HG03103 (cell line): ENCODE data around the gene LSM7.

Source experiments
- ATAC-seq: cut with Tn5 transposase; IDR thresholded peaks from one replicate; pipeline ENCODE4 v1.9.1; 2021; ENCODE audit warnings: low read depth; ENCODE audit not compliant: unreplicated experiment

The LSM7 gene

DNA sequence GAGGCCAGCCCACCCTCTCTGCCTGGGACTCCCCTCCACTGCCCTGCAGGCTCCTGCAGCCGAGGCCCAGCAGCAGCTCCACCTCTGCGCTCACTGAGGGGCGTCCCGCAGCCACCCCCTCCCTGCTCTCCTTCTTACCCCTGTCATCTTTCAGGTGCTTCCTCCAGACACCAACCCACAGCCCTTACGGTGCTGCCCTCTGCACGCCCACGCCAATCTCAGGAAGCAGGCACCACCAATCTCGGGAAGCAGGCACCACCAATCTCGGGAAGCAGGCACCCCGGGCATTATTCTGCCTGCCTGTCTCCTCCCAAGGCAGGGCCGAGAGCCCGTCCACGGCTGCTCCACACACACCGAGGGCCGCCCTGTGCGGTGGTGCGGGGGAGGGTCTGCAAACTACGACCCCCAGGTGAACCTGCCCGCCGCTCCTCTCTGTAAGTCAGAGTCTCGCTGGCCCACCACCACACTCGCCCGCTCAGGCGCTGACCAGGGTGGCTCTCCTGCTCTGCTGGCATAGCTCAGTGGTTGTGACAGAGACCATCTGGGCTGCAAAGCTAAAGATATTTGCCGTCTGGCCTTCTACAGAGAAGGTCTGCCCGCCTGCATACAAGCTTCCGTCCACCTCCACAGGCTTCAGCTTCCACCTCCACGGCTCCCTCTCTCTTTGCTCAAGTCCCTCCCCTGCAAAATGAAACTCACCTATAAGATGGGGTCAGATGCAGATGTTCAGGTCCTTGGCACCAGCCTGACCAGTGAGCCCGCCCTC, 2.9 kb downstream of the LSM7 start:
- no peak for ATAC-seq

DNA sequence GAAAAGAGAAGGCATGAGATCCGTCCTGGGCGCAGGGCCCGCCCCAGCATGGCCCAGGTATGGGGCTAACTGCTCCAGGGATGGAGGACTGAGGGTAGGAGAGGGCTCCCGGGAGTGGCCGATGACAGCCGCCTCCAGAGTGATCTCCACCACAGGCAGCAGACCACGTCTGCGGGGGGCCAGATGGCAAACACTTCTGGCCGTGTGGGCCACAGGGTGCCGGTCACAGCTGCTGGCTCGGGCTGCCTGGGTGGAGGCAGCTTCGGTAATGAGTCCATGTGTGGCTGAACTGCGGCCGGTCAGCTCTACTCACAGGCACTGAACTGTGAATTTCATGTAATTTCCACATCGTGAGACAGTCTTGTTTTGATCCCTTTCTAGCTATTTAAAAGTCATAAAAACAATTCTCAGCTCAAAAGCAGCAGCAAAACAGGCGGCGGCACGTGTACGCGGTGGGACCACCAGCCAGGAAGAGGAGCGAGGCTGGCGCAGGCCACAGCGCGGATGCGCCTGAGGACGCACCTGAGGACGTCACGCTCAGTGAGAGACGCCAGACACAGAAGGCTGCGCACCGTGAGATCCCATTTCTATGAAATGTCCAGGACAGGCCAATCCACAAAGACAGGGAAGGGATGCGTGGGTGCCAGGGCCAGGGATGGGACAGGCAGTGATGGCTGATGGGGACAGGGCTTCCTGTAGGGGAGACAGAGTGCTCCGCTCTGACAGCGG, 4.0 kb downstream of the LSM7 start:
- ATAC-seq, result no peak

DNA sequence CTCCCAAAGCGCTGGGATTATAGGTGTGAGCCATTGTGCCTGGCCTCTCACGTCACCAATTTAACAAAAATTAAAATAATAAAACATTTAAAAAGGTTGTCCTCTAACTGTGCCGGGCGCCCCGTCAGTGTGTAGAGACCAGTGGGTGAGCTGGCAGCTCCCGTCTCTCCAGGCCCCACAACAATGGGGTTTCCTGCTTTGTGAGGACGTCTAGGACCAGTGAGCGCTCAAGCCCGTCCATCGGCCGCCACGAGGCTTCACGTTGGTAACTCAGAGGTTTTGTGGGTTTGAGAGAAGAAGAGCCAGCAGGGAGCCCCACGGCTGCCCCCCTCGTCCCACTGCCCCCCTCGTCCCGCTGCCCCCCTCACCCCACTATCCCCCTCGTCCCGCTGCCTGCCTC, 4.7 kb downstream of the LSM7 start:
- no peak for ATAC-seq

DNA sequence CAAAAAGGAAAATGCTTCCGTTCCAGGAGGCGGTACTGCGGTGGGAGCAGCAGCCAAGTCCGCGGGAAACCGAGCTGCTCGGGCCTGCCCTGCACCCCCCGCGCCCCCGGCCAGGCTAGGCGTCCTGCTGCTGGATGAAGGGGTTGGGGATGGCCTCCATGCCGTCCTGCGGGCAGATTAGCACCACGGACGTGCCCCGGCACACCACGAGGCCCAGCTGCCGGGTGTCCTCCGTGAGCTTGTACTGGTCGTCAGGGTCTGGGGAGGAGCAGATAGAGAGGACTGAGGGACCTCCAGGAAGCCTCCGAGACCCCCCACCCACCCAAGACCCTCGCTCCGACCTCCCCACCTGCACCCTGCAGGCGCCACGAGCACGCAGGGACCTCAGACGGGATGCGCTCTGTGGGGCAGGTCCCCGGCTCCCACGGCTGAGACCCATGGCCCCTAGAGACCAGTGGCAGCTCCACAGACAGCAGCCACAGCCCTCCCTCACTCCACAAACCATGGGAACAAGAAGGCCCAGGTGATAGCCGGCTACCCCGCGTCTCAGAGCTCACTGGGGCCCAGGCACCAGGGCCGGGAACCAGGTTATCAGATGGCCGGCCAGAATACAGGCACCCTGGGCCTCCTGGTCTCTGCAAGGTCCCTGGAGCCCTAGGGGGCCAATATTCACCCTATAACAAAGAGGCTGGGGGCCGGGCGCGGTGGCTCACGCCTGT, 6.7 kb downstream of the LSM7 start:
- ATAC-seq, result no peak

DNA sequence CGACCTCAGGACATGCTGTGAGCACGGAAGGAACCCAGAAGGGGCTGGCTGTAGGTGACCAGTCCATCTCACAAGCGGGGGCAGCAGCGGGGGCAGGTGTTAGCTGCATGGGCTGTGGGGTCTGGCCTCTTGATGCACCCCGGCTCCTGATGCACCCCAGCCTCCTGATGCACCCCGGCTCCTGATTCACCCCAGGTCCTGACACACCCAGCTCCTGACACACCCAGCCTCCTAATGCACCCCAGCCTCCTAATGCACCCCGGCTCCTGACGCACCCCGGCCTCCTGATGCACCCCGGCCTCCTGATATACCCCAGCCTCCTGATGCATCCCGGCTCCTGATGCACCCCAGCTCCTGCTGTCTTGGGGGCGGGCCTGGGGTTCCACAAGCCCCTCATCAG, 7.4 kb downstream of the LSM7 start:
- ATAC-seq, result no peak

DNA sequence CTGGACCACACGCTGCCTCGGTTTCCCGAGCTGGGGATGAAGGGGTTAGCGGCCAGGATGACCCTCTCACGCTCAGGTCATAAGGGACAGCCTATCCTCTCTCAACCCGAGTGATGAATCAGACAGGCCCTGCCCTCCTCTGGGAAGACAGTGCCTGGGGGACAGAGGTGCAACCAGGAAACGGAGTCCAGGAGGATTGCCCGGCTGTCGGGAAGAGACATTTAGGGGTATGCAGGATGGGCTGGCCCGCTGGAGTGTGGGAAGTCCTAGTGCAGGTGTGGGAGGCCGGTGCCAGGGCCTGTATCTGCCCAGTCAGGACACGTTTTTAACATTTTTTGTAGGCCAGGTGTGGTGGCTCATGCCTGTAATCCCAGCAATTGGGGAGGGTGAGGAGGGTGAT, 8.3 kb downstream of the LSM7 start:
- ATAC-seq, result no peak

DNA sequence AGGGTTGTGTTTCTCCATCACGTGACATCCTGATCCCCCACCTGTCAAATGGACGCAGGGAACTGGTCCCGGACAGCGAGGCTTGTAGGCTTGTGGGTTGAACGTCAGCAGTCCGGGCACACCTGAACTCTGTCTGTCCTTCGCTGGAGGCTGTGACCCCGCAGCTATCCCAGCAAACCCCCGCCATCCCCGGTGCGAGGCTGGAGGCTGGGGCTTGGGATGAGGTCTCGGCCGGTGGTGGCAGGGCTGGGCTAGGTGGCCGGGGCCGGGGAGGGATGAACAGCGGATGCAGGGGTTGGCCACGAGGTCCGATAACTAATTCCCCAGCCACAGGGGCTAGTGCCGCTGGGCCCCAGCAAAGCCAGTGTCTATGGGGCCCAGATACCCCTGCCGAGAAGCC, 8.8 kb downstream of the LSM7 start:
- ATAC-seq, result no peak

DNA sequence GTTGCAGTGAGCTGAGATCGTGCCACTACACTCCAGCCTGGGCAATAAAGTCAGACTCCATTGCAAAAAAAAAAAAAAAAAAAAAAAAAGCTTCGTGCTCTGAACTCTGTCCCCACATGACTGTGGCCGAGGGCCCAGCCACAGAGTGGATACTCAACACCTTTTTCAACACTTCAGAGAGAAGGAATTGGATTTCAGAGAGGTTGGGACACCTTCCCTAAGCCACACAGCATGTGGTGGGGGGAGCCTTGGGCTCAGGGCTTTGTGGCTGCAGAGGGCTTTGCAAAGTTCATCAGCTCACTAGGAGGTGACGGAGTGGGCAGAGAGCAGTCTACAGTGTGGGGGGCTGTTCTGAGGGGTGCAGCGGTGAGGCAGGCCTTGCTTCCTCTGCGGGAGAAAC, 9.5 kb downstream of the LSM7 start:
- ATAC-seq, result no peak

DNA sequence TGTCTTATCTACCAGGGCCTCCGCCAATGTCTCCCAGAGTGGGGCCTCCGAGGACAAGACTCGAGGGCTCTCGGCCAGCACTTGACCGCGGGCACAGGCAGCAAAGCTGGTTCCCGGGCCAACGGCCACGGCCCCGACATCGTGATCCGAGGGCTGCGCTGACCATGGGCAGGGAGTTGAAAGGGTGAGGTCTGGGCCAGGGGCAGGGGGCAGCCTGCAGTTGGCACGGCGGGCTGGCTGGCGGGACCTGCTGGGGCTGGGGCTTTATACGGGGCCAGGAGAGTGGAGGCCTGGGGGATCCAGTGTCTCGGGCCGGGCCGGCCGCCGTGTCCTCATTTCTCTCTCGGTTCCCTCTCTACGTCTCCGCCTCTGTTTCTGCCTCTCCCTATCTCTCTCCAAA, 10.6 kb downstream of the LSM7 start:
- ATAC-seq, result no peak

DNA sequence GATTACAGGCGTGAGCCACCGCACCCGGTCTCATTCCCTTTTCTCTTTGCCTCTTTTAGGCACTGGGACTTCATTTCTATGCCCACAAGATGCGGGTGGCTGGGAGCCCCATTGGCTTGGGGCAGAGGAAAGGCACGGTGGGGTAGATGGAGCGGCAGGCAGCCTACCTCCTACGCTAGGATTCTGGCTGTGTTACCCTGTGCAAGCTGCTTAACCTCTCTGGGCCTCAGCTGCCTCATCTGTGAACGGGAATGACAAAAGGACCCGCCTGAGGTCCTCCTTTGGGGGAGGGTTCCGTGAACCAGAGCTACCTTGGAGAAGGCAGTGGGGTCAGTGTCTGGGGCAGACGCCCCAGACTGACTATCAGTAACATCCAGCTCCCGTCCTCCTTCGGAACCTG, 11.1 kb downstream of the LSM7 start:
- ATAC-seq, result no peak

DNA sequence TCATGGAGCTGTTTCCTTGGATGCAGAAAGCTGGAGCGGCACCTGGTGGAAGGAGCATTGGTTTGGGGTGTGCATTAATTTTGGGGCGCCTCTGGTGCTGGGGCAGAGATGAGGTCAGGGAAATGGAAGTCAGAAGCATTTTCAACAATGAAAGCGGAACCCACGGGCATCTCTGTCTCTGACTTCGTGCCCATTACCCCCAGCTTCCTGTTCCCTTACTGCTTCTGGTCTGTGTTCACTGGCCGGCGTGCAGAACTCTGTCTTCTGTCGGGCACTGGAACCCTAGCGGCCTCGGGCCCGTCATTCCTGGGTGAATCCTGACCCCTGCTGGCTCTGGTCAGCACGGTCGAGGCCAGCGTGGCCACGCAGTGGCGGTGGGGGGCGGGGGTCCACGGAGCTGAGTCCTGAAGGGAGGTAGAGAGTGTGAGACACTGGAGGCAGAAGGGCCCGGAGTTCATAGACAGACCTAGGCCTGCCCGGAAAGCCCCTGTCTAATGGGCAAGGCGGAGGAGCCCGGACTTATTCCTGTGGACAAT, 12.5 kb downstream of the LSM7 start:
- no peak for ATAC-seq

DNA sequence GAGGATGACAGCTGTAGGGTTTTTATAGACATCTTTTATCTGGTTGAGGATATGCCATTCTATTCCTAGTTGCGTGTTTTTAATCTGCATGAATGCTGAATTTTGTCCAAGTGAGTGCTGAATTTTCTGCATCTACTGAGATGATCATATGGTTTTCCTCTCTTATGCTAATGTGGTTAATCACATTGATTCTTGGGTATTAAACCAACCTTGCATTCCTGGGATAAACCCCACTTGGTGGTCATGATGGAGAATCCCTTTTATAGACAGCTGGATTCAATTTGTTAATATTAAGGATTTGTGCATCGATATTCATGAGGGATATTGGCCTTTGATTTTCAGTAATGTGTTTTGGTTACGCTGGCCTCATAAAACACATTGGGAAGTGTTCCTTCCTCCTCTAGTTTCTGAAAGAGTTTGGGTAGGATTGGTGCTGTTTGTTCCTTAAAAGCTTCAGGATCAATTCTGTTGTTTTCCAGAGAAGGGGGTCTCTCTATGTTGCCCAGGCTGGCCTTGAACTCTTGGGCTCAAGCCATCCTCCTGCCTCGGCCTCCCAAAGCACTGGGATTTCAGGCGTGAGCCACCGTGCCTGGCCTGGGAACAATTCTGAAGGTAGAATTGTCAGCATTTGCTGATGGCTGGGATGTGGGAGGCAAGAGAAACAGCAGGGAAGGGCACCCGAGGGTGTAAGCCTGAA, 13.1 kb downstream of the LSM7 start:
- ATAC-seq, result no peak

DNA sequence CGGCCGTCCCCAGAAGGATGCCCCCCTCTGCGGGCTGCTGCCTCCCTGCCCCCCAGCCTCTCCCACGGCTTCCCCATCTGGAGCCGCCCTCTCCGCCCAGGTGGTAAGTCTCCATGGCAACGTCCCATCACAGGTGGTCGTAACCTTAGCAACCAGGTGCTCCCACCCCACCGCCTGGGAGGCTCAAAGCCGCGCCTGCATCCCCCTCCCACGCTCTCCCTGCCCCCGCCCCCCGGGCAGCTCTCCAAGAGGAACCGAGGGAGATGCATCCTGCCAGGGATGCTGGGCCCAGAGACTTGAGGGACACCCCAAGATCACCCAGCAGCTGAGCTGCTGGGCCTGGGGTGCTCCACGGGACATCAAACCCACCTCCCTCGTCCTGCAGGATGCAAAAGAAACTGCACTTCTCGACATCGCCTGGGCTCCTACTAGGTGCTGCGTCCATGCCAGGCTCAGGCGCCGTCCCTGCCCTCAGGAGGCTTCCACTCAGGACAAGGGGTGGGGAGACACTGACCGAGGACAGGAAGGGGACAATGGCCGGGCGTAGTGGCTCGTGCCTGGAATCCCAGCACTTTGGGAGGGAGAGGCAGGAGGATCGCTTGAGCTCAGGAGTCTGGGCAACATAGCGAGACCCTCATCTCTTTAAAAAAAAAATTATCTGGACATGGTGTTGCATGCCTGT, 15.4 kb downstream of the LSM7 start:
- no peak for ATAC-seq

DNA sequence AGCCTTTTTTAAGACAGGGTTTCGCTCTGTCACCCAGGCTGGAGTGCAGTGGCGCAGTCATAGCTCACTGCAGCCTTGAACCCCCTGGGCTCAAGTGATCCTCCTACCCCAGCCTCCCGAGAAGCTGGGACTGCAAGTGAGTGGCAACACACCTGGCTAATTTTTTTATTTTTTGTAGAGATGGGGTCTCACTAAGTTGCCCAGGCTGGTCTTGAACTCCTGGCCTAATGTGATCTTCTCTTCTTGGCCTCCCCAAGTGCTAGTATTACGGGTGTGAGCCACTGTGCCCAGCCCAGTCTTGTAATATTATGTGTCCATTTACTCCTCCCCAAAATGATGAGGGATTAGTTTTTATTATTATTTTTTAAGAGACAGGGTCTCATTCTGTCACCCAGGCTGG, 17.3 kb downstream of the LSM7 start:
- no peak for ATAC-seq

DNA sequence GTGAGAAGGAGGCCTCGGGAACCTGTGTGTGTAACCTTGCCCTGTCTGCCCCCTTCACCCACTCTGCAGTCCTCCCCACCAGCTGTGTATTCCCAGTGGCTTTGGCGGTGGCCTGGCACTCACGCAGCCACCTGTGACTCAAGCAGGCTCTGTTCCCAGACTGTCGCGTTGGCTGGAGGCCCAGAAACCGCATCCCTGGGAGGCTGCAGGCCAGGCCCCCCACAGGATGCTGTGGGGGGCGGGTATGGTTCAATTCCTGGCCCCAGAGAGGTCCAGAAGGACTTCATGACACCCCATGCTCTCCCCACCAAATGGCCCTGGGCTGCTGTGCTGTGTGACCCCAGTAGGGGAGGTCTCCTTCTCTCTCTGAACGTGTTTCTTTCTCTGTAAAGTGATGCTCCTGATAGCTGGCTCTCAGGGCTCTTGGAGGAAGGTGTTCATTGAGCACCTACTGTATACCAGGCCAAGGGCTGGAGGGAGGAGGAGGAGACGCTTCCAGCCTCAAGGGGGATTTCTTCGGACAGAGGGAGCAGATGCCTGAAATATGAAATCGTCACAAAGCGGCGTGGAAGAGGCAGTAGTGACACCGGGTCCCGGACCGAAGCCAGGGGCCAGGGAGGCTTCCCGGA, 18.5 kb downstream of the LSM7 start:
- no peak for ATAC-seq

DNA sequence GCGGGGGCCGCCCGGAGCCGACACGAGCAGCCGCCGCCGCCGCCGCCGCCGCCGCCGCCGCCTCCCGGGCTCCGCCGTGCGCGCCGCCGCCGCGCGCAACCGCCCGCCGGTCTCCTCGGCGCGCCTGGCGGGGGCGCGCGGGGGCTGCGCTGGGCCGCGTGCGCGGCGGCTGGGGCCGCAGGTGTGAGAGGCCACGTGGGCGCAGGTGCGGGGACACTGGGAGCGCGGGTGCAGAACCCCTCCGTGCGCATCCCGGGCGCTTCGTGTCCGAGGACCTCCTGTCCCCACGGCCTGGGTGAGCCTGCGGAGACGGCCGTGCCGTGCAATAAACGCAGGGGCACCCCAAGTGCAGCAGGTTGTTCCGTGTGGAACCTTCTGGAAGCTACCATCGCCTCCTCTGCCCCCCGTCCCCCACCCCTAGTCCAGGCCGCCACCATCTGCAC, 20.3 kb downstream of the LSM7 start, which contains the start of gene LINGO3:
LINGO3 (minus strand) TSS at position 41 of the 443 bp plus-strand sequence. CDS start 16,378 bp downstream, outside the sequence.
- no peak for ATAC-seq

DNA sequence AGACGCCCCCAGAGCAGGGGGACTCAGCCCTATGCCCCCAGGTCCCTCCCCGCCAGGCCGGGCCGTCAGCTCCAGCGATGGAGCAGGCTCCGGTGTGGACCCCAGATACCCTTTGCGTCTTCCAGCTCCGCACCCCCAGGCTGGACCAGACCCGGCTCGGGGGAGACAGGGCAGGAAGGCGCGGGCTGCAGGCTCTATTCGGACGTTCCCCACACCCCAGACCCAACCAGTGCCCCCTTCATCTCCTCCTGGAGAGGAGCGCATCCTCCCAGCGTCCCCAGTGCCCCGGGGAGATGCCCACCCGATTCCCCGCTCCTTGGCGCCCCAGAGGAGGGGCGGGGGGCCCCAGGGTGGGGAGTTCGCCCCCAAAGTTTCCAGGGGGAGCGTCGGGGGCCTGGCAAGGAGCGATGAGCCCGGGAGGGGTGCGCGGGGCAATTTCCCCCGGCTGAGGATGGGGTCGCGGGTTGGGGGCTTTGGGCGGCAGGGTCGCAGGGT, 20.8 kb downstream of the LSM7 start:
- ATAC-seq, result no peak

DNA sequence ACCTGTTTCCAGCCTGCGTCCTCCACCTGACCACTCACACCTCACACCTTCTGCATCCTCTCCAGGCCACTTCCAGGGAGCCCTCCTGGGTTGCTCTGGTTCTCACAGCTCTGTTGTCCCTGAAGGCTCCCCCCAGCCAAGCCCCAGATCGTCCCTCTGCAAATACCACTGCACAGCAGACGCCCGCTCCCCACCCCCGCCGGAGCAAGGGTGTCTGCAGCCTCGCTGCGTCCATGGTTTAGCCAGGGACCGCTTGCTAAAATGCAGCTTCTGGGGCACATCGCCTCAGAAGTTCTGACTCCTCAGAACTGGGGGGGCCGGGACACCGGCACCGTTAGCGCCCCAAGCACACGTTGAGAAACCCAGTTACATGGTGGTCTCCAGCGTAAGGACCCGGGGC, 21.4 kb downstream of the LSM7 start:
- no peak for ATAC-seq

DNA sequence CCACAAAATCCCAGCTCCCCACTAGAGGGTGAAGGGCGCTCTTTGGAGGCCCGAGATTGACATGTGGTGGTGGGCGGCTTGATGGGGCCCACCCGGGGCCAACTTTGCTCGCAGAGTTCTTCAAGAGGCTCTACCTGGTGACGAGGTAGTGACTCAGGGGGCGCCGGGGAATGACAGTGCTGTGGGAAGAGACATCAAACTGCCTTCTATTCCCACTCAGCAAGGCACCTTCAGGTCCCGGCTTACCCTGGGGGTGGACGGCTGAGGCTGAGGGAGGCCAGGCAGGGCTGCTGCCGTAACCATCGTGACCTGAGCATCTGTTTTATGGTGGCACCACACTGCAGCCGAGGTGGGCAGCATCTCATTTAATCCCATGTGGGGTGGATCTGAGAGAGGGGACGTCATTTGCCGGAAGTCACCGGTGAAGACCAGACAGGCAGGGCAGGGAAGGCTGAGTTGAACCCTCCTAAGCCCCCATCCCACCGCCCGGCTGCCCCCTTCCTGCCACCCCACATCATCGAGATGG, 22.0 kb downstream of the LSM7 start:
- no peak for ATAC-seq
